SU-DHL-6 (cell line): ENCODE data around the gene HAGHL.

Experiments used
- H2AFZ ChIP-seq: fragments of 200-600 bp; sonication (generic); 2 replicates; pipeline ENCODE4 v1.6.1; 2014; ENCODE audit warnings: low read depth, mild to moderate bottlenecking, moderate library complexity, mixed read lengths, antibody characterized with exemption, low read length; ENCODE audit not compliant: severe bottlenecking
- H3F3A ChIP-seq: fragments of 200-600 bp; shearing (Covaris generic); 2 replicates; pipeline ENCODE4 v1.6.0; 2016; ENCODE audit warnings: antibody characterized with exemption, mild to moderate bottlenecking; ENCODE audit not compliant: insufficient read depth
- H3K27ac ChIP-seq: fragments of 200-600 bp; sonication (generic); 2 replicates; pipeline ENCODE4 v1.5.1; 2016; ENCODE audit warnings: low read depth, mild to moderate bottlenecking, low read length, moderate library complexity, mixed read lengths
- H3K27me3 ChIP-seq: fragments of 200-600 bp; sonication (generic), shearing (Covaris generic); 2 replicates; pipeline ENCODE4 v1.6.0; 2014; ENCODE audit warnings: mild to moderate bottlenecking, low read length
- H3K36me3 ChIP-seq: fragments of 200-600 bp; sonication (generic); 2 replicates; pipeline ENCODE4 v1.6.1; 2014; ENCODE audit warnings: mild to moderate bottlenecking, low read length, mixed read lengths
- H3K4me2 ChIP-seq: fragments of 300-600, 200-600 bp; shearing (Covaris generic), sonication (generic); 2 replicates; pipeline ENCODE4 v1.6.0; 2014; ENCODE audit warnings: low read length, low read depth, mild to moderate bottlenecking; ENCODE audit not compliant: poor library complexity, severe bottlenecking
- H3K4me3 ChIP-seq: fragments of 200-600 bp; sonication (generic); 2 replicates; pipeline ENCODE4 v1.5.1; 2014; ENCODE audit warnings: antibody characterized with exemption, low read length, mild to moderate bottlenecking, mixed read lengths; ENCODE audit not compliant: insufficient read depth, poor library complexity, severe bottlenecking
- H3K79me2 ChIP-seq: fragments of 200-600 bp; sonication (generic); 2 replicates; pipeline ENCODE4 v1.6.1; 2014; ENCODE audit warnings: mild to moderate bottlenecking, low read length, moderate library complexity; ENCODE audit not compliant: insufficient read depth
- H3K9ac ChIP-seq: fragments of 200-600 bp; sonication (generic); 2 replicates; pipeline ENCODE4 v1.7.0; 2014; ENCODE audit warnings: mild to moderate bottlenecking, low read length
- H3K9me2 ChIP-seq: fragments of 200-600 bp; sonication (generic); replicated peaks from 2 replicates; pipeline ENCODE4 v1.6.1; 2014; ENCODE audit warnings: low read length; ENCODE audit not compliant: insufficient read depth
- H3K9me3 ChIP-seq: fragments of 200-600 bp; sonication (generic); 2 replicates; pipeline ENCODE4 v1.6.1; 2014; ENCODE audit warnings: low read length, mixed read lengths; ENCODE audit not compliant: insufficient read depth
- H4K20me1 ChIP-seq: fragments of 200-600 bp; sonication (generic); 2 replicates; pipeline ENCODE4 v1.6.1; 2014; ENCODE audit warnings: low read depth, mild to moderate bottlenecking, antibody characterized with exemption, low read length, moderate library complexity, mixed read lengths
- EZH2phosphoT487 ChIP-seq: fragments of 200-600 bp; sonication (generic), shearing (Covaris generic); conservative IDR thresholded peaks from 2 replicates; pipeline ENCODE4 v1.6.1; 2018; ENCODE audit warnings: mild to moderate bottlenecking, antibody characterized with exemption, low read length, moderate library complexity, mixed read lengths
- TF ChIP-seq, protein P1 (sequence below): fragments of 200-600 bp; sonication (generic); IDR thresholded peaks from one replicate; pipeline ENCODE4 v1.5.1; 2017; ENCODE audit warnings: antibody characterized with exemption, mild to moderate bottlenecking, low read length, moderate library complexity; ENCODE audit not compliant: insufficient read depth, poor library complexity, severe bottlenecking

Gene HAGHL

DNA sequence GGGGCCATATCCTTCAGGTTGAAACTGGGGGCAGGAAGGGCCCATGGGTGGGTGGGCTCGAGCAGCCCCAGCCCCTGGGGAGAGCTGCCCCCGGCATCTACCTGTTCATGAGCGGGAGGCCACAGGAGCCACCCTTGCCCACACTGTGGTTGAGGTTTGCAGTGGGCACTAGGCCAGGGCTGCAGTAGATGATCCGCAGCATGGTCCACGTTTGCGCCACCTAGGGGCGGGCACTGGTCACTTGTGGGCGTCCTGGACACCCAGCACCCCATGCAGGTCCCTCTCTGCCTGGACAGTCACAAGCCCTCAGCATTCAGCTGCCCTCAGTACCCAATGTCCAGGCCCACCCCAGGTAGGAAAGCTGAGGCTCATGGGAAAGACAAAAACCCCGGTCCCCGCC is 40.9 kb upstream of the HAGHL start:
- H3K9me2 ChIP-seq: no peaks in the 10 kb centered on the region
- TF ChIP-seq, protein P1, sequence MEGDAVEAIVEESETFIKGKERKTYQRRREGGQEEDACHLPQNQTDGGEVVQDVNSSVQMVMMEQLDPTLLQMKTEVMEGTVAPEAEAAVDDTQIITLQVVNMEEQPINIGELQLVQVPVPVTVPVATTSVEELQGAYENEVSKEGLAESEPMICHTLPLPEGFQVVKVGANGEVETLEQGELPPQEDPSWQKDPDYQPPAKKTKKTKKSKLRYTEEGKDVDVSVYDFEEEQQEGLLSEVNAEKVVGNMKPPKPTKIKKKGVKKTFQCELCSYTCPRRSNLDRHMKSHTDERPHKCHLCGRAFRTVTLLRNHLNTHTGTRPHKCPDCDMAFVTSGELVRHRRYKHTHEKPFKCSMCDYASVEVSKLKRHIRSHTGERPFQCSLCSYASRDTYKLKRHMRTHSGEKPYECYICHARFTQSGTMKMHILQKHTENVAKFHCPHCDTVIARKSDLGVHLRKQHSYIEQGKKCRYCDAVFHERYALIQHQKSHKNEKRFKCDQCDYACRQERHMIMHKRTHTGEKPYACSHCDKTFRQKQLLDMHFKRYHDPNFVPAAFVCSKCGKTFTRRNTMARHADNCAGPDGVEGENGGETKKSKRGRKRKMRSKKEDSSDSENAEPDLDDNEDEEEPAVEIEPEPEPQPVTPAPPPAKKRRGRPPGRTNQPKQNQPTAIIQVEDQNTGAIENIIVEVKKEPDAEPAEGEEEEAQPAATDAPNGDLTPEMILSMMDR: peak; percentile 19
- TF ChIP-seq EZH2phosphoT487: no peak
- H3K27me3 ChIP-seq: no peaks in the 10 kb centered on the region
- H3K9ac ChIP-seq: no peak overlapping the region
- H3K27ac ChIP-seq: no peak overlapping the region
- H3F3A ChIP-seq: no peaks in the 10 kb centered on the region
- H2AFZ ChIP-seq: no peak overlapping the region
- H4K20me1 ChIP-seq: no peaks in the 10 kb centered on the region
- no peaks in the 10 kb centered on the region for H3K36me3 ChIP-seq
- H3K4me2 ChIP-seq: no peak overlapping the region
- peaks cover 21% of the 10 kb centered on the region; the same call in 1 of the 2 replicates for H3K79me2 ChIP-seq
- H3K9me3 ChIP-seq: no peaks in the 10 kb centered on the region
- no peak overlapping the region for H3K4me3 ChIP-seq

DNA sequence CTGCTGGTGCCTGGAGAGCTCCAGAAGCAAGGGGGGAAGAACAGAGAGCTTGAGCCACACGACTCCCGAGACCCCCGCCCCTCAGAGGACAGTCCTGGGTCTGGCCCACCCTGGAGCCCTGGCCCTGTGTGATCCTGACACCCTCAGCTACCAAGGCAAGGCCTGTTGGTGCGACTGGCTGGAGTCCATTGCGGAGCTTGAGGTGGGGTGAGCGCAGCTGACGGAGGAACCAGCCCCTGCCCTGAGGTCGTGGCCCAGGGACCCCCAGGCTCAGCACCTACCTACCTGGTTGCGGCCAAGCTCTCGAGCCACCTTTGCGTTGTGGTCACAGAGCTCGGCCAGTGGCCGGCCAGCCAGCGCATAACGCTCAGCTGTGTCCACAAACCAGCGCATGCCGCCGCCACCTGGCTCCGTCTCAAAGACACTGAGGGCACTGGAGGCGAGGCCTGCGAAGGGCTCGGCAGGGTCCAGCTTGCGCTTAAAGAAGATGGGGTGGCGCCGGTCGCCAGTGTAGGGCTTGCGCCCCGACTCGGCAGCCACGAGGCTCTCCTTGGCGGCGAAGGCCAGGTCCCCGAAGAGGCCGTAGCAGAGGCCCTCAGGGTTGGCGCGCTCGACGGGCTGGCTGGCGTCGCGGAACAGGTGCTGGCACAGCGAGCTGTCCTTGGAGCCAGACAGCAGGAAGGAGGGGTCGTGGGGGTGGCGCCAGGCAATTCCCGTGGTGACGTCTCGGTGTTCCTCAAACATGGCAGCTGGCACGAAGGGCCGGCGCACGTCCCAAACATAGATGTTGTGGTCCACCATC is 40.2 kb upstream of the HAGHL start:
- H3K27ac ChIP-seq: no peak overlapping the region
- H3F3A ChIP-seq: no peaks in the 10 kb centered on the region
- no peaks in the 10 kb centered on the region for H3K9me3 ChIP-seq
- TF ChIP-seq, protein P1: no peak
- no peak for TF ChIP-seq EZH2phosphoT487
- no peak overlapping the region for H3K4me3 ChIP-seq
- no peak overlapping the region for H3K9ac ChIP-seq
- H3K36me3 ChIP-seq: no peaks in the 10 kb centered on the region
- peaks cover 14% of the 10 kb centered on the region; the same call in 1 of the 2 replicates for H3K79me2 ChIP-seq
- no peak overlapping the region for H3K4me2 ChIP-seq
- no peak overlapping the region for H2AFZ ChIP-seq
- H3K9me2 ChIP-seq: no peaks in the 10 kb centered on the region
- H4K20me1 ChIP-seq: no peaks in the 10 kb centered on the region
- no peaks in the 10 kb centered on the region for H3K27me3 ChIP-seq

DNA sequence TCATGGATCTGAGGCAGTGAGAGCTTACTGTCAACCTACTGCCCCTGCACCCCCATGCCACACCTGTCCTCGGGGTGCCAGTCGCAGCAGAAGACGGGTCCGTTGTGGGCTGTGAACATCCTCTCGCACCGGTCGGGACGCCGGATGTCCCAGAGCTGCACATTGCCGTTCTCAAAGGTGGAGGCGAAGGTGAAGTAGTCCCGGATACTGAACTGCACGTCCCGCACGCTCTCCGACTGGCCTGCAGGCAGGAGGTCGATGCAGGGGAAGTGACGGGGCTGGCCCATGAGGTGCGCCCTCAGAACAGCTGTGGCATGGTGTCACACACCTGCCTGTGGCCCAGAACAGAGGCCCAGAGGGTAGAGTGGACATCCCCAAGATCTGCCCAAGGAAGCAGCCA is 39.4 kb upstream of the HAGHL start:
- Histone ChIP-seq H3K4me2 (no peak overlapping the region), H3K9ac (no peak overlapping the region), H3K27ac (no peak overlapping the region), H3K36me3 (no peaks in the 10 kb centered on the region), H3K9me2 (no peaks in the 10 kb centered on the region), H2AFZ (no peak overlapping the region), H3K4me3 (no peak overlapping the region), H3K79me2 (peaks cover 8% of the 10 kb centered on the region; the same call in 1 of the 2 replicates), H4K20me1 (no peaks in the 10 kb centered on the region), H3K27me3 (no peaks in the 10 kb centered on the region), H3K9me3 (no peaks in the 10 kb centered on the region), H3F3A (0 out of 2 replicates have a peak, but pooled peaks cover under 1% of the 10 kb centered on the region)
- TF ChIP-seq EZH2phosphoT487: no peak
- TF ChIP-seq, protein P1: no peak
